HG02870 (cell line): ENCODE measurements around the gene CMIP.
"Not testable (repeated sequence)": the region's sequence is repeated elsewhere in the genome, so short reads cannot be mapped to it uniquely, and the experiment has no call there.

Experiments
- ATAC-seq: cut with Tn5 transposase; IDR thresholded peaks from one replicate; pipeline ENCODE4 v1.9.1; 2021; ENCODE audit warnings: mild to moderate bottlenecking, moderate library complexity; ENCODE audit not compliant: unreplicated experiment

Gene CMIP

DNA sequence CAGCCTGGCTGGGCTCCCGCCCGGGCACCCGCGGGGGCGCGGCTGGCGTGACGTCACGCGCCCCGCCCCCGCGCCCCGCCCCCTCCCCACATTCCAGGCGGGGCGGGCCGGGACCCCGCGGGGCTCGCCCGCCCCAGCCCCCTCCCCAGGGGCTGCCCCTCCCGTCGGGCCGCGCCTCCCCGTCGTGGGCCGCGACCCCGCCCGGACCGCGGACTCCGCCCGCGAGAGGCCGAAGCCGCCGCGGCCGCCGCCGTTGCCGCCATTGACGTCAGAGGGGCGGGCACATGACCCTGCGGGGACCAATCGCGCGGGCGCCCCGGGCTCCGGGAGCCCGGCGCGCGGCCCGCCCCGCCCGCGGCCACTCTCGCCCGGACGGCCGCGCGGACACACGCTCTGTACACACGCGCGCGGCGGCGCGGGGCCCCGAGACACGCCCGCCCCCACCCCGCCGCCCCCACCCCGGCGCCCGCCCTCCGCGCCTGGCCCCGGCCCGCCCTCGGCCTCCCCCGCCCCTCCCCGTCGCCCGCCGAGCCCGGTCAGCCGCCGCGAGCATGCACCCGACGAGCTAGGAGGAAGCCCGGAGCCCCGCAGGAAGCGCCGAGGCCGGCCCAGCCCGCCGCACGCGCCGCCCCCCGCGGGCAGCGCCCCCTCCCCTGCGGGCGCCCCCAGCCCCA is at the start of gene CMIP:
CMIP (plus strand) TSS at position 361 of the 674 bp plus-strand sequence.
- ATAC-seq: peak; percentile 68

DNA sequence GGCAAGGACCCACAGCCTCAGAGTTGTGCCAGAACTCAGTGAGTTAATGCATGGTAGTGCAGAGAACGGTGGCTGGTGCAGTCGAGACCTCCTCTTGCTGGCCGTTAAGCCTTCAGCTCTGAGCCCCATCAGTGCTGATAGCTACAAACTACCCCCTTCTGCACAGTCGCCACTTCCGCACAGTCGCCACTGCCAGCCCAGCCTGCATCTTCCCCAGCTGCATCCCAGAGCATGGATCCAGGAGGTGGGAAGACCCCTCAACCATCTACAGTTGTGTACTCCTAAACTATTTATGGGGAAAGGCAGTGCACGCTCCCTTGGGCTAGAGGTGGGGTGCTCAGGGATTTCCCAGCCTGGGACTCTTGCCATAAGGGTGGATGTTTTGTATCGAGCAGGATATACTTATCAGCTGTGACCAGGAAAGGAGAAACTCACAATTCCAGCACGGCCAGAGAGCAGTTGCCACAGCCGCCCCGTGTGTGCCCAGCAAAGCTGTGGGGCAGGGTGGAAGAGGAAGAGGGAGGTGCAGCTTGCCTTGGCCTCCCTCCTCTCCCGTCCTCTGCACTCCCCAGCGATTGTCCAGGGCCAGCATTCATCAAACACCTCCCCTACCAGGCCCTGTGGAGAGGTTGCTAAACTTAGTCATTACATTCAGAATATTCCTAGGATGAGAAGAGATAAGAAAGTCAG is 49.5 kb upstream of the CMIP start:
- ATAC-seq: no peak

GRCh38 chr16:81397058-81397878 is 47.3 kb upstream of the CMIP start:
- ATAC-seq: no peak

DNA sequence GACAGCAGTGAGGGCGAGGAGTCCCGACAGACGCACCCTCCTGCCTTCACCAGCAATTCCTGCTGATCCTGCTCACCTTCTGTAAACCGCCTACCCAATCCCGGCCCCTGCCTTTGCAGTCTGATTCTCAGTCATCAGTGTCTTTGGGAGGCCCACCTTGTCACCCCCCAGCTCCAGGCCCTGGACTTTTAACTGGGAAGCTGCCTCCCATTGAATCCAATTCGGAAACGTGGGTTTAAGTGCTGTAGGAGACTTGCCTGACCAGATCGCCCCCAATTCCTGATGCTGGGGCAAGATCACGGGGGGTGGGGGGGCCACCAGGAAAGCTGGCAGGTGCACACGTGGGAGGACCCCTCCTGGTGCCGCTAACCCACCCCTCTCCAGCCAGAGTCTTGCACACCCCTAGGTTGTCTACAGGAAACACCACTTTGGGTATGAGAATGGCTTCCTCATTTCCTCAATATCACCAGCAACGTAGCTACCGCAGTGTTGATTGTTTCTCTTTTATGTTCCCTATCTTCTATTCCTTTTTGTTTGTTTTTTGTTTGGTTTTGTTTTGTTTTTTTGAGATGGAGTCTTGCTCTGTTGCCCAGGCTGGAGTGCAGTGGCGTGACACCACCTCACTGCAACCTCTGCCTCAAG is 46.6 kb upstream of the CMIP start:
- no peak for ATAC-seq

GRCh38 chr16:81399909-81400308 is 44.7 kb upstream of the CMIP start:
- no peak for ATAC-seq

- no peak for ATAC-seq
Observed at GRCh38 chr16:81401035-81401950, 43.3 kb upstream of the CMIP start.

DNA sequence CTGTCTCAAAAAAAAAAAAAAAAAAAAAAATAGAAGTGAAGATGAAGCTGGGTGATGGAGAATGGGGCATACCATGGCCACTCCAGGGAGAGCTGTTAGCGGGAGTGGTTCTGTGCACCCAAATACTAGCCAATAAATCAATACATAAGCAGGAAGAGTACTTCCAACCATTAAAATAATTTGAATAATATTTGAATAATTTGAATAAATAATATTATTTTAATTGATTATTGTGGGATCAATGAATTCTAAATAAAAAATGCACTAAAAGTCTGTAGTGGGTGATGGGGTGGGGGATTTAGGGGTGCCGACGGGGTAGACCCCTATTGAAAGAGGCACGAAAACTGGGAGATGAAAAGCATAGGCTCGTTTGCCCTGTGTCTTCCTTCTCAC is 41.4 kb upstream of the CMIP start:
- no peak for ATAC-seq

DNA sequence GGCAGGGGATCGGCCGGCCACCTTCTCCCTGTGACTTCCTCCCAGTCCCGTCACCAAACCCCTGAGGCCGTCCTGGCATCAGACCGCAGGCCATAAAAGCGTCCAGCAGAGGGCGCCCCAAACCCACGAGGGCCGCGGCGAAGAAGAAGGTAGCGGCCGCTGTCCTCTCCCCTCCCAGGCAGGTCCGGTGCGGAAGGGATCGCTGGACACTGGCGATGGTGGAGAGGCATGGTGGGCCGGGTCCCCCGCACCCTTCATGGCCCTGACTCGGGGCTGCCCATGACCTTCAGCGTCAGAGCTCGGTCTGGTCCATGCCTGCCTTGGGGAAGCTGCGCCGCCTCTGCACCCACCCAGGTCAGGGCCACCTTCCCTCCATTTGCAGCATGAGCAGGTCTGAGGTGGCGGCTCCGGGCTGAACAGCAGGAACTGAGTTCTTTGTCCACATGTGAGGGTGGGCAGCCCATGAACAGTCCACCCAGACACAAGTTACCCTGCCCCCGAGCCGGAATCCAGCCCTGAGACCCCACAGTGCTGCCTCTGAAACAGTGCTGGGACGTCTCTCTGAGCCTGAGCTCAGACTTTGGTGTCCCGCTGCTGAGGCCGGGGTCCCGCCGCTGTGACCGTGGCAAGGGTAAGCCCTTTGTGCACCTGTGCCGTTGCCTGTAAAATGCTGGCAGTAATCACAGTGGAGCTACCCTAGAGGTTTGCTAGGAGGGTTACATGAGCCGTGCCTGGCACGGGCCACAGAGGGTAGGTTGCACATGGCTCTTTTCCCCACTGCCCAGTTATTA is 40.8 kb upstream of the CMIP start:
- peak; percentile 51 for ATAC-seq

GRCh38 chr16:81405002-81405401 is 39.6 kb upstream of the CMIP start:
- not testable (repeated sequence) for ATAC-seq

DNA sequence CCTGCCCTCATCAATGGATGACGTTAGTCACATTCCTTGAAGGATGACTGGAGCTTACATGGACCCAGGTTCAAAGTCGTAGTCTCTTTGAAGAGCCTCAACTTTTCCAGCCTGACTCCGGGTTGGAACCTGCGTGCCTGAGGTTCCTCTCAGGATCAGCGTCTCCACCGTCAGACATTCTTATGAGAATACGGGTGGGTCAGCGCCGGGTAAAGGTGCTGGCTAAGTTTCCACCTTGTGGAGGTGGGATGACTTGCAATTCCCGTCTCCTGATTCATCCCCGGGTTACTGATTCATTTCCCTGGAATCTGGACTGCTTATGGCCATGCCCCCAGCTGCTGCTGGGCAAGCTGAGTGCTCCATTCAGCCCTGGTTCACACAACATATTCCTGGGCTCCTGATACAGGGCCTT is 38.9 kb upstream of the CMIP start:
- no peak for ATAC-seq

- no peak for ATAC-seq
Observed at GRCh38 chr16:81408409-81408950, 36.1 kb upstream of the CMIP start.

DNA sequence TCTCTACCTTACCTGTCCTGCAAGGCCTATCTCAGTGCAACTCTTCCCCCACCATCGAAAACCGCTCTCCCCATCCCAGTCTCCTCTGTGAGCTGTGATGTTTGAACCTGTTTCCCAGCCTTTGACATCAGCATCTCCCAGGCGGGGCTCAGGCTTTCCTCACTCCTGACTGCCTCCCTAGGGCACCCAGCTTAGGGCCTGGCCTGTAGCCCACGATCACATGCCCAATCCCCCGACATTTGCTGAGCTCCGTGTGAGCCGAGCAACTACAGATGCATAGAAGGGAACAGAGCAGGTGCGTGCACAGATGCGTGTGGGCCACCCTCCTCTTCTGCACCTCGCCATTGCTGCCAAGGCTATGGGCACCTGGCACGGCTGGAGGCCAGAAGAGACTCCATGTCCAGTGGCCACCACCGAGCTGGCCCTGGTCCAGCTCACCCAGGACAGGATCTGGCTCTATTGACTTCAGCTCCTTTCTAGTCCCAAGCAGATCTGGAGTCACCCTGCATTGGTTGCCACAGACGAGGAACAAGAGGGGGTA is 35.5 kb upstream of the CMIP start:
- ATAC-seq: no peak

DNA sequence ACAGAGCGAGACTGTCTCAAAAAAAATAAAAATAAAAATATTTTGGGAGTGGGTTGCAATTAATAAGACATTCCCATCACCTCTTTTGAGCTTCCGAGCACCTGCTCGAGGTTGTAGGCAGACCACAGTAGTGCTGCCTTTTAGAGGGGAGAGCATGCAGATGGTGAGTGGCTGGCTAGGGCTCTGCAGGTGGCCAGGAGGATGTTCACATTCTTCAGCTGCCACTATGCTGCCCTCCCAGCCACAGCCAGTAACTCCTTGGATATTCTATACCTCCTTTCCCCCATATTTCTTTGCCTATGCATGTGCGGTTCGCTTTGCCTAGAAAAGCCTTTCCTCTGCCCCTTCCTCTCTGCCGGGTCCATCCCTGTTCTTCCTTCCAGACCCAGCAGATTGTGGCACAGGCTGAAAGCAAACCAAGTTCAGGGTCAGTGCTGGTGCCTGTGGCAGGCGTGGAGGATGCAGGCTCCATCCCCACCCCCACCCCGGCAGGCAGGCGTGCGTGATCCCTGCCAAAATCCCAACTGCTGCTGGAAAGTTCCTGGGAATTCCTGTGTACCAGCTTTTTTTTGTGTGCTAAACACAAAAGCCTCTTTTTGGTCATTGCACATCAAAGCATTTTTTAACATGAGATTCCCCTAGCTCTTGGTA is 33.8 kb upstream of the CMIP start:
- no peak for ATAC-seq

- no peak for ATAC-seq
Observed at GRCh38 chr16:81413245-81413990, 31.2 kb upstream of the CMIP start.

DNA sequence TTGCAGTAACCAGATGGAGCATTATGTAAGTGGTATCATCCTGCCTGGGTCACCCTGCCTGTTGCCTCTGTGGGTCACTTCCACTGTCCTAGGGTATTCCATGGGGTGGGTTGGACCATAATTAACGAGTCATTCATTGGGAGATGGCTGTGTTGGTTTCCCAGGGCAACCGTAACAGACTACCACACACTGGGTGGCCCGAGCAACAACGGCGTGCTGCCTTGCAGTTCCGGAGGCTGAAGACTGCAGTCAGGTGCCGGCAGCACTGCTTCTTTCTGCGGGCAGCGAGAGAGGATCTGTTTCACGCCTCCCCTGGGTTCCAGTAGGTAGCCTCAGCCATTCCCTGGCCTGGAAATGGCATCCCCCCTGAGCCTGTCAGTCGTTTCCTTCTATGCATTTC is 28.9 kb upstream of the CMIP start:
- no peak for ATAC-seq

- no peak for ATAC-seq
Observed at GRCh38 chr16:81416749-81417148, 27.9 kb upstream of the CMIP start.

GRCh38 chr16:81417210-81417609 is 27.4 kb upstream of the CMIP start:
- no peak for ATAC-seq

DNA sequence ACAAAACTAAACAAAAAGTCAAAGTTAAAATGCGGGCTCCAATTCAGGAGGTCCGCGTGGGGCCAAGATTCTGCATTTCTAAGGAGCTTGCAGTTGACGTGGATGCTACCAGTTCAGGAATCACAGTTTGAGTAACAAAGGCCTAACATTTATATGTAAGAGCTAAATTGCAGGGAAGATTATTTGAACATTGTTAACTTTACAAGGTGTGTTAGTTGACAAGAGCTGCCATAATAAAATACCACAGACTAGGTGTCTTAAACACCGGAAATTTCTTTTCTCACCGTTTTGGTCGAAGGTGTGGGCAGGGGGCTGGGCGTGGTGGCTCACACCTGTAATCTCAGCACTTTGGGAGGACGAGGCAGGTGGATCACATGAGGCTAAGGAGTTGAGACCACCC is 24.8 kb upstream of the CMIP start:
- ATAC-seq: no peak
